T-cell (primary cell): ENCODE data around the gene GOLGA8B. TPM values are rescaled to one million over a fixed set of nuclear protein-coding genes. Genes with fewer than 3 reads are reported as not detected.
"Not testable (repeated sequence)": the region's sequence is repeated elsewhere in the genome, so short reads cannot be mapped to it uniquely, and the experiment has no call there.

ENCODE experiments used
- ATAC-seq, 4 experiments: fragments of 200-7000 bp in 3 of 4; fragments of 150-1000 bp in 1 of 4; cut with Tn5 transposase; replicated peaks in 1 of 4; 1 replicate in 3 of 4; 2 replicates in 1 of 4; pipeline ENCODE4 v1.10.0; 2021; ENCODE audit warnings: moderate library complexity in 3 of 4, mild to moderate bottlenecking in 2 of 4, moderate number of reproducible peaks in 1 of 4
- CTCF ChIA-PET, 2 donors: fragments of 300-600 bp; sonication (Branson Sonifier 250); formaldehyde crosslinking; loops; one replicate each; lab custom pipeline; 2022; ENCODE audit warnings: antibody characterized with exemption in 2 of 2; lab: Charles Lee
- POLR2A ChIA-PET, 2 donors: fragments of 300-600 bp; sonication (Branson Sonifier 250); formaldehyde crosslinking; loops; one replicate each; lab custom pipeline; 2022; ENCODE audit warnings: antibody characterized with exemption in 2 of 2; lab: Charles Lee
- DNase-seq, 35 experiments: peaks; one replicate each; pipeline versions ENCODE4 v3.0.0 to v3.0.0-alpha.2; 2013 to 2023
- H3K27ac ChIP-seq: one replicate; pipeline ENCODE4 v1.5.1; 2013; ENCODE audit warnings: low read length
- H3K27me3 ChIP-seq, 2 experiments: replicated peaks in 1 of 2; 1 replicate in 1 of 2; 2 replicates in 1 of 2; pipeline versions ENCODE4 v1.6.1 to v1.7.0; 2013; ENCODE audit warnings: low read length in 1 of 2, mixed read lengths in 1 of 2; ENCODE audit not compliant: control insufficient read depth in 2 of 2, insufficient read depth in 2 of 2; ENCODE audit errors: extremely low read depth in 1 of 2
- H3K36me3 ChIP-seq, 2 donors: 1 replicate in 1 of 2; 2 replicates in 1 of 2; pipeline versions ENCODE4 v1.6.1 to v1.7.0; 2013; ENCODE audit warnings: low read length in 1 of 2; ENCODE audit not compliant: control insufficient read depth in 2 of 2, insufficient read depth in 1 of 2; ENCODE audit errors: extremely low read depth in 1 of 2
- H3K4me1 ChIP-seq, 2 experiments: 1 replicate in 1 of 2; 2 replicates in 1 of 2; pipeline versions ENCODE4 v1.6.1 to v1.7.0; 2013; ENCODE audit warnings: low read length in 2 of 2, mixed read lengths in 1 of 2; ENCODE audit not compliant: insufficient read depth in 2 of 2, control insufficient read depth in 1 of 2; ENCODE audit errors: extremely low read depth in 1 of 2
- H3K4me3 ChIP-seq, 2 donors: 1 replicate in 1 of 2; 2 replicates in 1 of 2; pipeline versions ENCODE4 v1.5.1 to v1.7.0; 2013; ENCODE audit warnings: mild to moderate bottlenecking in 2 of 2, low read length in 1 of 2, moderate library complexity in 1 of 2; ENCODE audit not compliant: control insufficient read depth in 1 of 2; ENCODE audit errors: extremely low read depth in 1 of 2
- H3K9me3 ChIP-seq: 2 replicates; pipeline ENCODE4 v1.7.0; 2013
- H3K27ac Mint-ChIP-seq, 2 donors: one replicate each; pipeline ENCODE4 v1.8.0; 2020 to 2021; ENCODE audit warnings: mild to moderate bottlenecking in 2 of 2, mixed read lengths in 2 of 2
- H3K27me3 Mint-ChIP-seq, 2 donors: one replicate each; pipeline ENCODE4 v1.8.0; 2021 to 2022; ENCODE audit warnings: mixed read lengths in 2 of 2
- H3K36me3 Mint-ChIP-seq: one replicate; pipeline ENCODE4 v1.8.0; 2021; ENCODE audit warnings: mixed read lengths
- H3K4me1 Mint-ChIP-seq, 3 donors: one replicate each; pipeline ENCODE4 v1.8.0; 2020 to 2022; ENCODE audit warnings: mixed read lengths in 3 of 3, mild to moderate bottlenecking in 1 of 3
- H3K4me3 Mint-ChIP-seq, 3 donors: one replicate each; pipeline ENCODE4 v1.8.0; 2020 to 2022; ENCODE audit warnings: mild to moderate bottlenecking in 3 of 3, mixed read lengths in 3 of 3, moderate library complexity in 3 of 3
- H3K9me3 Mint-ChIP-seq, 3 donors: one replicate each; pipeline ENCODE4 v1.8.0; 2020 to 2022; ENCODE audit warnings: mixed read lengths in 3 of 3
- WGBS: methylation state at CpG from one replicate; pipeline ENCODE4 v1.1.5; 2013; ENCODE audit warnings: missing lambda C conversion rate; ENCODE audit not compliant: insufficient coverage; 5-methylcytosine and 5-hydroxymethylcytosine counted together
- total RNA-seq, 35 experiments: library from RNA in 6 of 35; stranded (reverse) in 6 of 35; fragments of 120-200 nt in 1 of 35; gene quantifications; one replicate each; pipeline versions ENCODE4 v1.2.1 to v1.2.4 and lab custom pipeline; 2013 to 2026

The GOLGA8B gene
- total RNA-seq, 5 donors from 2014 or later (not counting 1 experiment from before 2014, with no cell fraction given): 225 to 468 (median 379) TPM

GRCh38 chr15:34581687-34582460 is 1.6 kb downstream of the GOLGA8B start:
- peak overlapping the region; percentile 16 to 31 for H3K27ac Mint-ChIP-seq
- ATAC-seq, H3K27me3 Mint-ChIP-seq, H3K27ac ChIP-seq, H3K36me3 ChIP-seq, H3K27me3 ChIP-seq, H3K9me3 Mint-ChIP-seq, CTCF ChIA-PET, H3K36me3 Mint-ChIP-seq, H3K9me3 ChIP-seq: not testable (repeated sequence)
- Histone ChIP-seq H3K4me1 (peaks cover 0 to 29% of the 10 kb centered on the region in 2 experiments), H3K4me3 (peak overlapping the region; percentile 82 to 89)
- H3K4me1 Mint-ChIP-seq: peaks cover 38 to 53% (median 43%) of the 10 kb centered on the region in 3 donors
- peak in 1 of 35 experiments; percentile 3 for DNase-seq
- POLR2A ChIA-PET: interaction anchor here (0.6 kb wide), 2 partner anchors 376 to 521 kb away, joined by 3 read pairs; no protein-coding TSS in a partner anchor
- peak overlapping the region; percentile 82 to 88 (median 86) for H3K4me3 Mint-ChIP-seq
- 84% methylated on average over 8 of the region's 15 CpGs for whole genome bisulfite sequencing

GRCh38 chr15:34581043-34581365 is 2.4 kb downstream of the GOLGA8B start:
- H3K36me3 Mint-ChIP-seq: no peaks in the 10 kb centered on the region
- Histone ChIP-seq H3K4me3 (no peak overlapping the region), H3K9me3 (no peaks in the 10 kb centered on the region), H3K36me3 (no peaks in the 10 kb centered on the region), H3K27ac (no peak overlapping the region), H3K4me1 (peaks cover 0 to 29% of the 10 kb centered on the region in 2 experiments), H3K27me3 (peaks cover 0 to 8% of the 10 kb centered on the region in 2 experiments)
- ATAC-seq (no peak), DNase-seq (no peak)
- H3K27me3 Mint-ChIP-seq: peaks cover 0 to 4% of the 10 kb centered on the region in 2 donors
- 97% methylated on average over 5 of the region's 9 CpGs for WGBS
- ChIA-PET POLR2A (no interaction called here), CTCF (no interaction called here)
- peaks cover 47 to 59% (median 49%) of the 10 kb centered on the region in 3 donors for H3K4me1 Mint-ChIP-seq
- peak overlapping the region; percentile 82 to 88 (median 86) for H3K4me3 Mint-ChIP-seq
- no peaks in the 10 kb centered on the region for H3K9me3 Mint-ChIP-seq
- no peak overlapping the region for H3K27ac Mint-ChIP-seq

- H3K9me3 Mint-ChIP-seq, CTCF ChIA-PET, H3K4me3 ChIP-seq, POLR2A ChIA-PET, H3K27me3 Mint-ChIP-seq, H3K27ac Mint-ChIP-seq, H3K27ac ChIP-seq, H3K36me3 Mint-ChIP-seq, H3K9me3 ChIP-seq, H3K27me3 ChIP-seq, H3K36me3 ChIP-seq, DNase-seq, ATAC-seq: not testable (repeated sequence)
- H3K4me1 ChIP-seq: peaks cover 0 to 29% of the 10 kb centered on the region in 2 experiments
- WGBS: 91% methylated on average over 6 of the region's 15 CpGs
- Mint-ChIP-seq H3K4me3 (peak overlapping the region in 2 of 3 donors; percentile 82 to 86), H3K4me1 (peaks cover 50 to 64% (median 51%) of the 10 kb centered on the region in 3 donors)
Measured at GRCh38 chr15:34580251-34581042, 3.0 kb downstream of the GOLGA8B start.

- Histone ChIP-seq H3K27ac (no peak overlapping the region), H3K4me1 (peaks cover 0 to 21% of the 10 kb centered on the region in 2 experiments), H3K9me3 (no peaks in the 10 kb centered on the region), H3K36me3 (no peaks in the 10 kb centered on the region), H3K27me3 (no peaks in the 10 kb centered on the region), H3K4me3 (no peak overlapping the region)
- no peak overlapping the region for H3K27ac Mint-ChIP-seq
- H3K27me3 Mint-ChIP-seq: no peaks in the 10 kb centered on the region
- no peaks in the 10 kb centered on the region for H3K36me3 Mint-ChIP-seq
- H3K9me3 Mint-ChIP-seq: no peaks in the 10 kb centered on the region
- no peak for ATAC-seq
- POLR2A ChIA-PET: no interaction called here
- CTCF ChIA-PET: no interaction called here
- DNase-seq: no peak
- H3K4me1 Mint-ChIP-seq: peaks cover 50 to 66% (median 51%) of the 10 kb centered on the region in 3 donors
- 81% methylated on average over 6 of the region's 10 CpGs for WGBS
- H3K4me3 Mint-ChIP-seq: peak overlapping the region in 1 of 3 donors; percentile 0
Measured at GRCh38 chr15:34578283-34578674, 5.2 kb downstream of the GOLGA8B start.

DNA sequence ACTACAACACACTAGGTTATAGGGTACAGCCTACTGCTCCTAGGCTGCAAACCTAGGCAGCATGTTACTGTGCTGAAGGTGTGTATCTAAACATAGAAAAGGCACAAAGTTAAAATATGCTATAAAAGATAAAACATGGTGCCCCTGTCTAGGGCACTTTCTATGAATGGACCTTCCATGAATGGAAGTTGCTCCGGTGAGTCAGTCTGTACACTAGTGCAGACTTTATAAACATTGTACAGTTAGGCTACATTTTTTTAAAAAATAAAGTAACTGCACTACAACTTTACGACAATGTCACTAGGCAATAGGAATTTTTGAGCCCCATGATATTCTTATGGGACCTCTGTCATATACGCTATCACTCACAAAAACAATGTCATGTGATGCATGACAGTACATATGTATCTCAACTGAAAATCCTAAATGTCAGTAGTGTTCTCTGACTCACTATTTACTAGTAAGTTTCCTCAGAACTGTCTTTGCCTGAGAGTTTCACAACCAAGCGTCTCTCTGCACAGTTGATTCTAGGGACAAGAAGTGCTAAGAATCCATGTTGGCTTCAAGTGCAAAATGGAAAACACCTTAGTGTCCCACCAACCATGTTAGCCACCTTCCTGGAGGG is 5.7 kb downstream of the GOLGA8B start:
- POLR2A ChIA-PET, H3K27ac Mint-ChIP-seq, H3K4me3 ChIP-seq, H3K9me3 ChIP-seq, DNase-seq, ATAC-seq, H3K36me3 ChIP-seq, H3K27me3 ChIP-seq, H3K36me3 Mint-ChIP-seq, CTCF ChIA-PET, H3K9me3 Mint-ChIP-seq, H3K27ac ChIP-seq, H3K27me3 Mint-ChIP-seq: not testable (repeated sequence)
- Mint-ChIP-seq H3K4me3 (peak overlapping the region in 1 of 3 donors; percentile 0), H3K4me1 (peaks cover 51 to 68% (median 55%) of the 10 kb centered on the region in 3 donors)
- 100% methylated on average over 2 of the region's 4 CpGs for WGBS
- peaks cover 0 to 21% of the 10 kb centered on the region in 2 experiments for H3K4me1 ChIP-seq

GRCh38 chr15:34575035-34575434 is 8.4 kb downstream of the GOLGA8B start:
- H3K4me3 Mint-ChIP-seq, H3K27ac ChIP-seq, DNase-seq, H3K27me3 Mint-ChIP-seq, POLR2A ChIA-PET, H3K36me3 ChIP-seq, H3K4me3 ChIP-seq, H3K27ac Mint-ChIP-seq, H3K27me3 ChIP-seq, H3K36me3 Mint-ChIP-seq, H3K9me3 Mint-ChIP-seq, H3K4me1 ChIP-seq, ATAC-seq, CTCF ChIA-PET, H3K9me3 ChIP-seq: not testable (repeated sequence)
- WGBS: 100% methylated on average over 1 of the region's 12 CpGs
- H3K4me1 Mint-ChIP-seq: peaks cover 37 to 60% (median 55%) of the 10 kb centered on the region in 3 donors
